GM23338 (cell line): ENCODE measurements around the gene FOXO3. TPM values are rescaled to one million over a fixed set of nuclear protein-coding genes. Genes with fewer than 3 reads are reported as not detected.

Experiments used
- ATAC-seq: fragments of 200-7000 bp; cut with Tn5 transposase; 3 replicates; pipeline ENCODE4 v1.9.1; 2020
- DNase-seq: peaks from one replicate; pipeline ENCODE4 v3.0.0-alpha.2; 2015; ENCODE audit warnings: low spot score
- H2AFZ ChIP-seq: fragments of 200-600 bp; sonication (generic); 2 replicates; pipeline ENCODE4 v1.8.0; 2016; ENCODE audit warnings: antibody characterized with exemption, mild to moderate bottlenecking, moderate library complexity
- H3F3A ChIP-seq: fragments of 200-600 bp; sonication (generic); replicated peaks from 2 replicates; pipeline ENCODE4 v1.8.0; 2017; ENCODE audit warnings: antibody characterized with exemption, mixed run types, low read depth
- H3K27ac ChIP-seq: fragments of 200-600 bp; sonication (generic); 2 replicates; pipeline ENCODE4 v1.6.1; 2016; ENCODE audit warnings: low read depth
- H3K27me3 ChIP-seq: fragments of 200-600 bp; sonication (generic); 2 replicates; pipeline ENCODE4 v1.8.0; 2016; ENCODE audit warnings: mild to moderate bottlenecking, mixed run types, moderate library complexity; ENCODE audit not compliant: insufficient read depth
- H3K36me3 ChIP-seq: fragments of 200-600 bp; sonication (generic); 2 replicates; pipeline ENCODE4 v1.8.0; 2016; ENCODE audit warnings: mild to moderate bottlenecking; ENCODE audit not compliant: insufficient read depth
- H3K4me1 ChIP-seq: fragments of 200-600 bp; sonication (generic); 2 replicates; pipeline ENCODE4 v1.8.0; 2016; ENCODE audit warnings: mild to moderate bottlenecking, moderate library complexity; ENCODE audit not compliant: insufficient read depth
- H3K4me2 ChIP-seq: fragments of 200-600 bp; sonication (generic); 2 replicates; pipeline ENCODE4 v1.7.1; 2017; ENCODE audit warnings: mixed run types
- H3K4me3 ChIP-seq: fragments of 200-600 bp; sonication (generic); 2 replicates; pipeline ENCODE4 v1.6.1; 2016; ENCODE audit warnings: mixed run types
- H3K79me2 ChIP-seq: fragments of 200-600 bp; sonication (generic); replicated peaks from 2 replicates; pipeline ENCODE4 v1.8.0; 2017; ENCODE audit warnings: mild to moderate bottlenecking; ENCODE audit not compliant: insufficient read depth
- H3K9me2 ChIP-seq: fragments of 200-600 bp; sonication (generic); 2 replicates; pipeline ENCODE4 v1.8.0; 2017; ENCODE audit not compliant: insufficient read depth
- H4K20me1 ChIP-seq: fragments of 200-600 bp; sonication (generic); replicated peaks from 2 replicates; pipeline ENCODE4 v1.8.0; 2017; ENCODE audit warnings: mild to moderate bottlenecking; ENCODE audit not compliant: insufficient read depth
- H3K27ac Mint-ChIP-seq: 2 replicates; pipeline ENCODE4 v1.8.0; 2020; ENCODE audit warnings: inconsistent platforms, mild to moderate bottlenecking, moderate library complexity, mixed read lengths
- H3K27me3 Mint-ChIP-seq: 3 replicates; pipeline ENCODE4 v1.8.0; 2022; ENCODE audit warnings: low read depth, mild to moderate bottlenecking, moderate library complexity, mixed read lengths, inconsistent platforms; ENCODE audit not compliant: insufficient read depth, poor library complexity
- H3K36me3 Mint-ChIP-seq: 3 replicates; pipeline ENCODE4 v1.8.0; 2021; ENCODE audit warnings: low read depth, mild to moderate bottlenecking, inconsistent platforms, moderate library complexity, mixed read lengths
- H3K4me1 Mint-ChIP-seq: 3 replicates; pipeline ENCODE4 v1.8.0; 2020; ENCODE audit warnings: mild to moderate bottlenecking, inconsistent platforms, mixed read lengths
- H3K4me3 Mint-ChIP-seq: 3 replicates; pipeline ENCODE4 v1.8.0; 2021; ENCODE audit warnings: moderate library complexity, mild to moderate bottlenecking, inconsistent platforms, mixed read lengths
- H3K9me3 Mint-ChIP-seq: 3 replicates; pipeline ENCODE4 v1.8.0; 2020; ENCODE audit warnings: moderate library complexity, mild to moderate bottlenecking, inconsistent platforms, mixed read lengths
- CREB1 ChIP-seq: fragments of 250-450 bp; sonication (Bioruptor Pico); IDR thresholded peaks from 2 replicates; pipeline ENCODE4 v1.5.0; 2020; ENCODE audit warnings: low read depth, mild to moderate bottlenecking, moderate library complexity
- CTCF ChIP-seq, 2 experiments: fragments of 200-600 bp in 1 of 2; sonication (generic) in 1 of 2; conservative IDR thresholded peaks; 2 replicates each; pipeline versions ENCODE4 v1.5.1 to v1.6.1; 2016 to 2017; ENCODE audit warnings: antibody characterized with exemption in 2 of 2, low read depth in 2 of 2, mild to moderate bottlenecking in 2 of 2, moderate library complexity in 1 of 2
- ETS1 ChIP-seq: IDR thresholded peaks from 2 replicates; pipeline ENCODE4 v1.6.1; 2016; ENCODE audit warnings: antibody characterized with exemption
- EZH2 ChIP-seq: fragments of 200-600 bp; sonication (generic); IDR thresholded peaks from one replicate; pipeline ENCODE4 v1.8.0; 2017; ENCODE audit warnings: antibody characterized with exemption, mild to moderate bottlenecking, low read depth; ENCODE audit not compliant: unreplicated experiment
- EZH2phosphoT487 ChIP-seq: fragments of 200-600 bp; sonication (generic); IDR thresholded peaks from one replicate; pipeline ENCODE4 v1.8.1; 2018; ENCODE audit warnings: antibody characterized with exemption; ENCODE audit not compliant: unreplicated experiment
- JUNB ChIP-seq: IDR thresholded peaks from one replicate; pipeline ENCODE4 v1.6.1; 2016; ENCODE audit warnings: antibody characterized with exemption; ENCODE audit not compliant: unreplicated experiment
- NANOG ChIP-seq: IDR thresholded peaks from 2 replicates; pipeline ENCODE4 v1.6.1; 2016; ENCODE audit warnings: antibody characterized with exemption, borderline replicate concordance
- POLR2AphosphoS5 ChIP-seq: IDR thresholded peaks from 2 replicates; pipeline ENCODE4 v1.6.1; 2016; ENCODE audit warnings: antibody characterized with exemption, low read depth
- REST ChIP-seq: IDR thresholded peaks from one replicate; pipeline ENCODE4 v1.6.1; 2018; ENCODE audit warnings: antibody characterized with exemption; ENCODE audit not compliant: unreplicated experiment
- STAT1 ChIP-seq: IDR thresholded peaks from one replicate; pipeline ENCODE4 v1.6.1; 2016; ENCODE audit warnings: antibody characterized with exemption; ENCODE audit not compliant: unreplicated experiment
- ZNF114 ChIP-seq: fragments of 250-450 bp; sonication (Bioruptor Pico); IDR thresholded peaks from 2 replicates; pipeline ENCODE4 v1.5.0; 2020; ENCODE audit warnings: mild to moderate bottlenecking, moderate library complexity
- ZNF331 ChIP-seq: fragments of 250-450 bp; sonication (Bioruptor Pico); IDR thresholded peaks from 2 replicates; pipeline ENCODE4 v1.5.0; 2020; ENCODE audit warnings: low read depth, mild to moderate bottlenecking, moderate library complexity
- ZNF462 ChIP-seq: fragments of 250-450 bp; sonication (Bioruptor Pico); IDR thresholded peaks from 2 replicates; pipeline ENCODE4 v1.5.0; 2020; ENCODE audit warnings: mild to moderate bottlenecking, moderate library complexity
- polyA plus RNA-seq: library from polyadenylated mRNA; unstranded; fragments of >200 nt; fragmentation: Nextera tagmentation; extraction: Ambion mirVana; gene quantifications from 2 replicates; pipeline ENCODE4 v1.2.1, GENCODE V29; 2016
- total RNA-seq: library from RNA; depleted of rRNA; stranded (reverse); fragments of >200 nt; shearing (Covaris generic); gene quantifications from 2 replicates; pipeline ENCODE4 v1.2.3, GENCODE V29; 2014

The FOXO3 gene
- total and polyA plus RNA-seq, 2 experiments from 2014 or later: 9.8 to 20.2 TPM

- Histone ChIP-seq H3K27me3 (no peaks in the 10 kb centered on the region), H3K79me2 (peaks cover 86% of the 10 kb centered on the region), H3K4me2 (no peak overlapping the region), H3K27ac (no peak overlapping the region), H4K20me1 (0 out of 2 replicates have a peak, but pooled peaks cover 5% of the 10 kb centered on the region), H3K36me3 (no peaks in the 10 kb centered on the region), H3K9me2 (no peaks in the 10 kb centered on the region), H3K4me3 (no peak overlapping the region), H2AFZ (no peak overlapping the region), H3K4me1 (peaks cover 18% of the 10 kb centered on the region), H3F3A (no peaks in the 10 kb centered on the region)
- Mint-ChIP-seq H3K4me3 (no peak overlapping the region), H3K36me3 (no peaks in the 10 kb centered on the region), H3K27ac (no peak overlapping the region), H3K9me3 (no peaks in the 10 kb centered on the region), H3K4me1 (peaks cover 44% of the 10 kb centered on the region), H3K27me3 (peaks cover 4% of the 10 kb centered on the region)
- DNase-seq: no peak
- TF ChIP-seq ETS1: no peak
- TF ChIP-seq REST: no peak
- no peak for TF ChIP-seq ZNF462 (CRISPR knock-in tag)
- no peak for TF ChIP-seq NANOG
- TF ChIP-seq CREB1: no peak
- TF ChIP-seq STAT1: no peak
- no peak for TF ChIP-seq EZH2
- no peak for TF ChIP-seq ZNF114 (CRISPR knock-in tag)
- no peak for TF ChIP-seq ZNF331
- no peak for TF ChIP-seq POLR2AphosphoS5
- TF ChIP-seq EZH2phosphoT487: no peak
- no peak for TF ChIP-seq CTCF (conservative IDR thresholded peaks at IDR 0.05; ENCODE audit: low read depth in 2 of 2)
- TF ChIP-seq JUNB: no peak
- ATAC-seq: no peak
Observed at GRCh38 chr6:108596956-108597355, 36.2 kb downstream of the FOXO3 start.
